ENCODE measurements around the gene CRYAB. TPM values are rescaled to one million over a fixed set of nuclear protein-coding genes. Genes with fewer than 3 reads are reported as not detected.

CRYAB gene
- total RNA-seq, 2 experiments from 2014 or later: not detected

- Histone ChIP-seq H3K27ac (ENCODE audit: low read depth in 1 of 2, low read length in 2 of 2) (peak overlapping the region; percentile 83 to 84), H3K36me3 (ENCODE audit: insufficient read depth, low read length) (peaks cover 33% of the 10 kb centered on the region), H3K4me1 (ENCODE audit: insufficient read depth, low read length) (peaks cover 19% of the 10 kb centered on the region), H3K4me3 (ENCODE audit: low read length) (peak overlapping the region; percentile 82), H3K9me3 (ENCODE audit: control insufficient read depth in 1 of 2, insufficient read depth in 1 of 2, low read length in 2 of 2) (no peaks in the 10 kb centered on the region), H3K27me3 (ENCODE audit: control insufficient read depth in 1 of 2, insufficient read depth in 2 of 2, low read length in 2 of 2) (no peaks in the 10 kb centered on the region)
- ATAC-seq (ENCODE audit: poor library complexity): no peak
- H3K27me3 Mint-ChIP-seq: no peaks in the 10 kb centered on the region
- peak overlapping the region; percentile 90 for H3K4me3 Mint-ChIP-seq
- peaks cover 35% of the 10 kb centered on the region for H3K4me1 Mint-ChIP-seq (ENCODE audit: low read depth)
- peaks cover 41% of the 10 kb centered on the region for H3K36me3 Mint-ChIP-seq (ENCODE audit: low read depth)
- POLR2A ChIA-PET: interaction anchor here (0.6 to 2.9 kb wide), 10 partner anchors 8 to 1443 kb away, joined by 3 to 26 read pairs (median 6); partner anchors contain the start of genes PPP2R1B, SDHD and TIMM8B
- CTCF ChIA-PET: interaction anchor here (1.0 to 1.6 kb wide), 6 partner anchors 10 to 285 kb away, joined by 3 to 6 read pairs (median 4); no protein-coding TSS in a partner anchor
- peak overlapping the region; percentile 93 for H3K27ac Mint-ChIP-seq
- intact Hi-C loops (cut with DNase I, micrococcal nuclease): loop anchor here (1.0 to 5.0 kb wide), 4 partner anchors 8 to 1441 kb away; partner anchors contain the start of genes CFAP68 (in 1 of the 2), FDXACB1 (in 1 of the 2), PPP2R1B (in 1 of the 2) and TTC12 (in 1 of the 2)
- no peak for TF ChIP-seq CTCF (IDR thresholded peaks at IDR 0.05)
- H3K9me3 Mint-ChIP-seq: no peaks in the 10 kb centered on the region
- DNase-seq: no peak
Observed at GRCh38 chr11:111871693-111872161, 39.8 kb downstream of the CRYAB start.

DNA sequence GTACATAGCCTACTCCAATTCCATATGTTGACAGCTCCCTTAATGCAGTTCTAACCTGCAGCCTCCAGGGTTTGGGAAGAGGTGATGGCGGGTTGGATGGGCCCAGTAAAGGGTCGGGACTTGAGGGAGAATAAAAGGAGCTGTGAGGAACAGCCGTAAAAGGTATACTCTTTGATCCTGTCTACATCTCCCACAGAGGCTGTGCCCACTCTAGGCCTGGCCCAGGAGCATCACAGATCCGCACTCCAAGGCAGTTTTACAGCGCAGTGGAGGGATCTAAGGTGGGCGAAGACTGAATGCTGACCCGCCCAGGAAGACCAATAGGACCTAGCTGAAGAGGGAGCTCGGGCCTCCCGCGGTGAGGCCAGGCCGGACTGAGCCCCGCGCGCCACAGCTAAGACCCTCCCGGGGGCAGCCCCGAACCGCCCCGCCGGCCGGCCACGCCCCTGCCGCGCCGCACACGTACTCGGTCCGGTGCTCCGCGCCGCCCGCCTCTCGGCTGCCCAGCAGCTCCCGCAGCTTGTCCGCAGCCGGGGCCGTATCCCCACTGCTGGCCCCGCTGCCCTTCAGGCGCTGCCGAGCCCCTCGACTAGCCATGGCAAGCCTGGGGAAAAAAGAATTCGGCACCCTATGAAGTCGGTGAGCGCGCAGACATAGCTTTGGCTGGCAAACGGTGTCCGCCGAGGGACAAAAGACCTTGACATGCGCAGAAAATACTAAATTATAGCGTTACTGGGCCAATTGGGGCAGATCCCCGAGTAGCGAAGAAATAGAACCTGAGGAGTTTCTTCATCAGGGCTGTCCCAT is 40.5 kb downstream of the CRYAB start, which contains the start of gene ALG9:
Gene ALG9, minus strand, starts transcription at position 696 of the 807 bp plus-strand sequence. Its CDS starts 99 bp downstream, at position 597.
- peaks cover 35% of the 10 kb centered on the region for H3K4me1 Mint-ChIP-seq (ENCODE audit: low read depth)
- ChIA-PET POLR2A (interaction anchor here (0.5 to 2.9 kb wide), 11 partner anchors 9 to 1442 kb away, joined by 3 to 26 read pairs (median 5); partner anchors contain the start of genes PPP2R1B, SDHD and TIMM8B), CTCF (interaction anchor here (1.0 to 1.6 kb wide), 7 partner anchors 9 to 284 kb away, joined by 3 to 6 read pairs (median 4); no protein-coding TSS in a partner anchor)
- H3K9me3 ChIP-seq (ENCODE audit: control insufficient read depth in 1 of 2, insufficient read depth in 1 of 2, low read length in 2 of 2): no peaks in the 10 kb centered on the region
- H3K27me3 Mint-ChIP-seq: no peaks in the 10 kb centered on the region
- peak within 1 kb of the TSS; percentile 83 to 84 for H3K27ac ChIP-seq (ENCODE audit: low read depth in 1 of 2, low read length in 2 of 2)
- no peaks in the 10 kb centered on the region for H3K27me3 ChIP-seq (ENCODE audit: control insufficient read depth in 1 of 2, insufficient read depth in 2 of 2, low read length in 2 of 2)
- H3K4me3 ChIP-seq (ENCODE audit: low read length): peak within 1 kb of the TSS; percentile 82
- no peaks in the 10 kb centered on the region for H3K9me3 Mint-ChIP-seq
- peak within 1 kb of the TSS; percentile 93 for H3K27ac Mint-ChIP-seq
- intact Hi-C loops (cut with DNase I, micrococcal nuclease): loop anchor here (1.0 to 5.0 kb wide), 4 partner anchors 8 to 1441 kb away; partner anchors contain the start of genes CFAP68 (in 1 of the 2), FDXACB1 (in 1 of the 2), PPP2R1B (in 1 of the 2) and TTC12 (in 1 of the 2)
- ATAC-seq (ENCODE audit: poor library complexity): peak; percentile 83
- peaks cover 47% of the 10 kb centered on the region for H3K36me3 Mint-ChIP-seq (ENCODE audit: low read depth)
- TF ChIP-seq CTCF (IDR thresholded peaks at IDR 0.05): peak; percentile 26
- H3K4me1 ChIP-seq (ENCODE audit: insufficient read depth, low read length): peaks cover 19% of the 10 kb centered on the region
- peak within 1 kb of the TSS; percentile 90 for H3K4me3 Mint-ChIP-seq
- peak; percentile 82 to 92 (median 90) for DNase-seq
- peaks cover 36% of the 10 kb centered on the region for H3K36me3 ChIP-seq (ENCODE audit: insufficient read depth, low read length)

- ATAC-seq (ENCODE audit: poor library complexity) (no peak), DNase-seq (no peak)
- intact Hi-C loops (cut with DNase I, micrococcal nuclease): loop anchor here in 1 of 2 experiments (2.0 to 5.0 kb wide), 3 partner anchors 103 to 1442 kb away; partner anchors contain the start of genes PPP2R1B and TTC12
- Mint-ChIP-seq H3K27me3 (no peaks in the 10 kb centered on the region), H3K27ac (peak overlapping the region; percentile 93), H3K9me3 (no peaks in the 10 kb centered on the region), H3K36me3 (ENCODE audit: low read depth) (peaks cover 48% of the 10 kb centered on the region), H3K4me3 (peak overlapping the region; percentile 90), H3K4me1 (ENCODE audit: low read depth) (peaks cover 35% of the 10 kb centered on the region)
- Histone ChIP-seq H3K4me1 (ENCODE audit: insufficient read depth, low read length) (peaks cover 19% of the 10 kb centered on the region), H3K36me3 (ENCODE audit: insufficient read depth, low read length) (peaks cover 32% of the 10 kb centered on the region), H3K27me3 (ENCODE audit: control insufficient read depth in 1 of 2, insufficient read depth in 2 of 2, low read length in 2 of 2) (no peaks in the 10 kb centered on the region), H3K4me3 (ENCODE audit: low read length) (peak overlapping the region; percentile 82), H3K27ac (ENCODE audit: low read depth in 1 of 2, low read length in 2 of 2) (peak overlapping the region; percentile 83 to 84), H3K9me3 (ENCODE audit: control insufficient read depth in 1 of 2, insufficient read depth in 1 of 2, low read length in 2 of 2) (no peaks in the 10 kb centered on the region)
- no peak for TF ChIP-seq CTCF (IDR thresholded peaks at IDR 0.05)
- ChIA-PET POLR2A (interaction anchor here (1.3 to 2.9 kb wide), 7 partner anchors 10 to 268 kb away, joined by 3 to 26 read pairs (median 7); partner anchors contain the start of genes PPP2R1B, SDHD and TIMM8B), CTCF (interaction anchor here (1.1 to 1.6 kb wide), 6 partner anchors 8 to 284 kb away, joined by 3 to 6 read pairs (median 4); no protein-coding TSS in a partner anchor)
Observed at GRCh38 chr11:111870522-111870885, 41.1 kb downstream of the CRYAB start.
